Activated CD8-positive, alpha-beta memory T cell treated with anti-CD3 and anti-CD28 coated beads, Interleukin-2, amount 50 U/mL, for 24 hours (primary cell): ENCODE measurements around the gene SCYL1.

ENCODE experiments used
- DNase-seq: peaks from one replicate; pipeline ENCODE4 v3.0.0-alpha.2; 2020; ENCODE audit errors: extremely low read depth

Gene SCYL1

DNA sequence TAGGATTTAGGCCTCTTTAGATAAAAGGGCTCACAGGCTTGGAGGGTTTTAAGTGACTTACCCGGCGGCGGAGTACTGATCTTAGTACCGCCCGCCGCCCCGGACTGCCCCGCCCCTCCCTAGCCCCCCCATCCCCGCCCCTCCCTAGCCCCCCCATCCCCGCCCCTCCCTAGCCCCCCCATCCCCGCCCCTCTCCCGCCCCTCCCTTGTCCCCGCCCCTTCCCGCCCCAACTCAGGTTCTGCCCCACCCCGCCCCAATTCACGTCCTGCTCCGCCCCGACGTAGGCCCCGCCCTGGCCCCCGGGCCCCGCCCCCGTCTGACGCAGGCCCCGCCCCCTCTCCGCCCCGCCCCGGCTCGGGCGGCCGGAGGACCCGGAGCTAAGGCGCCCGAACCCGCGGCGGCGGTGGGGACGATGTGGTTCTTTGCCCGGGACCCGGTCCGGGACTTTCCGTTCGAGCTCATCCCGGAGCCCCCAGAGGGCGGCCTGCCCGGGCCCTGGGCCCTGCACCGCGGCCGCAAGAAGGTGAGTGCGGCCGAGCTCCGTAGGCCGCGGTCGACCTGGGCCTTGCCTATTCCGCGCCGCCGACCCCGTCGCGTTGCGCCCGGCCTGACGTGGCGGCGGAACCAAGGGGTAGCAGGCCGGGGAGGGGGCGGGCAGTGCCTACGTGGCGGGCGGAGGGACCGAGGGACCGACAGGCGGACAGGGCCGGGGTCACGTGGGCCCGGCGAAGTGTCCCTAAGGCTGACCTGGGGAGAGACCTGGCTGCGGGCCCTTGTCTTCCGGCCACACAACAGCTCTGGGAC, at the start of gene SCYL1:
Gene SCYL1 (plus strand): TSS at position 343 of the 805 bp plus-strand sequence. CDS start 71 bp downstream, at position 414.
- DNase-seq = no peak

GRCh38 chr11:65476632-65477148, 48.2 kb upstream of the SCYL1 start:
- no peak for DNase-seq

- peak; percentile 79 for DNase-seq
Measured at GRCh38 chr11:65477149-65477965, 47.5 kb upstream of the SCYL1 start.

DNA sequence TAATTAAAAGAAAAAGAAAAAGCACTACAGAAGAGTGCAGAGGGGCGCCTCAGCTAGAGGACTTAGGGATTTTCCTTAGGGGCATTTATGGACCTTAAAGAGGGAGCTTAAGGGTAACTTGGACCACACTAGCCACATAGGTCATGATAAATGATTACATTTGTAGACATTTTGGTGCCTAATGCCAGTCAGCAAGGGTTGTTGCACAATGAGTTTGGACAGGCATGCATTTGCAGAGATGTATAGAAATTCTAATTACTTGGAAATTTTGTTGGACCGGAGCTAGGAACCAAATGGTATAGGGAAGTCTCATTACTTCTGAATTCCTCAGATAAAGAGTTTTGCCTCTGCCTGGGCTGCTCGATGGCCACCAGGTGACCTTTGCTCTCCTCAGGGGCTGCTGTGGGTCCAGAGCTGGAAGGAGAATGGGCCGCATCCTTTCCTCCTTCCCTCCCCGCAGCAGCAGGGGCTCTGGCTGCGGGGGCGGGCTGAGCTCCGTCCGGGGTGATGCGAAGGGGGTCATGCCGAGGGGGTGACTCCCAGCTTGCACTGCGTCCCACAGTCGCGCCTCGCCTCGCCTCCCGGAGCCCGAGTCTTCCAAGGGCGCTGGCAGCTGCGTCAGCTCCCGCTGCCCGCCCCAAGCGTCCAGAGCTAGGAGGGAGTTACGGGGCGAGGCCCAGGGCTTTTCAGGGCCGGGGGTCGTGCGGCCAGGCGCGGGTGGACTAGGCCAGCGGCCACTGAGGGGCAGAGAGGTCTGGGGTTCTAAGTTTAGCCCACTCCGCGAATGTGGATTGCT, 46.3 kb upstream of the SCYL1 start:
- no peak for DNase-seq

GRCh38 chr11:65479184-65480145, 45.4 kb upstream of the SCYL1 start:
- no peak for DNase-seq

- no peak for DNase-seq
Measured at GRCh38 chr11:65482306-65482850, 42.5 kb upstream of the SCYL1 start.

GRCh38 chr11:65485920-65486219, 39.0 kb upstream of the SCYL1 start:
- DNase-seq = no peak

DNA sequence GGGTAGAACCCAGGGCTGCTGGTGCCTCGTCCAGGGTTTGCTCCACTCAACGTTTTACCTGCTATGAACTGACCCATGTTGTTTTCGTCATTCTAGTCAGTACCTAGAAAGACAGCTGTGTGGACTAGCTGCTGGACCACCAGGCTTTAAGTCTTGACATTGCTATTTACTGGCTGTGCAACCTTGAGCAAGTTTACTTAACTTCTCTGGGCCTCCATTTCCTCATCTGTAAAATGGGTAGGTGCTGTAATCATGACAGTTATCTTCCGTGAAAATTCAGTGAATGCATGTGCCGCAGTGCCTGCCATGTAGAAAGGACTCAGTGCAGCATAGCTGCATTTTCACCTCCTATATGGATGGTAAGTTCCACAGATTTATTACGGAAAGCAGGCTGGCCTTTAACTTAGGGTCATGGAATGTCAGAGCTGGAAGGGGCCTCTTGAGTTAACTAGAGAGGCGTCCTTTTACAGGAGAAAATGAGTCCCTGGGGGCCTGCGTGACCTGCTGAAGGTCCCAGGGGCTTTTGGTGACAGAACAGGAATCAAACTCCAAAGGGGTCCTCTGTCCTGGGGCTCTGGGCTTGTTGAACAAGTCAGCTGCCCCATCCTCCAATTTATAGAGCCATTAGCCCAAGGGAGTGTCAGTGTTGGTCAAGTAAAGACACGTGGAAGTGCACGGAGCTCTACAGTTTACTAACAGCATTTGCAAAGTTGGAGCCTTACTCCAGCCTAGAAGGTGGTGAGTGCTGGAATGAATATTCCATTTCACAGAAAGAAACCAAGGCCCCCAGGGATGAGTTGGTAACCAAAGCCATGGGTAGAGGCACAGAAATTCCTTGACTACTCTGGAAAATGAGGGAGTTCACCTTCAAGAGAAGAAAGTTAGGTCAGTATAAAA, 38.1 kb upstream of the SCYL1 start:
- DNase-seq = no peak

DNA sequence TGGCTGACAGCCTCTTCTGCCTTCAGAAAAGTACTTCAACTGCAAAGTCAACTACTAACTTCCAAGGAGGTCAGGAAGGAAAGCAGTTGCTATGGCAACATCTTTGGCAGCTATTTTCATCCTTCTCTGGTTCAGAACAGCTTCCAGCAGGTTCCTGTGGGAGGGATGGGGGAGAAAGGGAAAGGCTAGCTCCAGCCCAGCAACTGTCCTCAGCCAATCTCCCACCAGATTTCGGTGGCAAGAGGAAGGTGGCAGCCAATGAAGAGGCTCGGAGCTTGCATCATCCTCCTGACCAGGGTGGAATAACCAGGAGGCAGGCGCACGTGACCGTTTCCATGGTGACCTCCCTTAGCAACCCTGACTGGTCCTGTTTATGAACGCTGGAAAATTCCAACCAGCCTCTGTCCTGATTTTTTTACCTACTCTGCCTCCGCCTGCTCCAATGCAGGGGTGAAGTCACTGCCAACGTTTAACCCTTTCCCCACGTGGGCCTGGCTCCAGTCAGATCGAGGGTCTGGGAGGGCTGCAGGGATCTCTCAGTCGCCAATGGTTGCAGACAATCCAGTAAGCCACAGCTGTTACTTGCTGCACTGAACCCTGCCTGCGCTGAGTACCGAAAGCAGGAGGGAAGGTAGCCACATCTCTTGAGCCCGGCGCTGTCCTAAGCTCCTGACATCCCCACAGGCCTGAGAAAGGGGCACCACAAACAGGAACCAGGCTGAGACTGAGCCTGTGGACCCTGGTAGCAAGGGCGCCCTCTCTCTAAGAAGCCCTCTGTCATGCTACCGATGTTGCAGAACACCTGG, 37.2 kb upstream of the SCYL1 start:
- DNase-seq = no peak

DNA sequence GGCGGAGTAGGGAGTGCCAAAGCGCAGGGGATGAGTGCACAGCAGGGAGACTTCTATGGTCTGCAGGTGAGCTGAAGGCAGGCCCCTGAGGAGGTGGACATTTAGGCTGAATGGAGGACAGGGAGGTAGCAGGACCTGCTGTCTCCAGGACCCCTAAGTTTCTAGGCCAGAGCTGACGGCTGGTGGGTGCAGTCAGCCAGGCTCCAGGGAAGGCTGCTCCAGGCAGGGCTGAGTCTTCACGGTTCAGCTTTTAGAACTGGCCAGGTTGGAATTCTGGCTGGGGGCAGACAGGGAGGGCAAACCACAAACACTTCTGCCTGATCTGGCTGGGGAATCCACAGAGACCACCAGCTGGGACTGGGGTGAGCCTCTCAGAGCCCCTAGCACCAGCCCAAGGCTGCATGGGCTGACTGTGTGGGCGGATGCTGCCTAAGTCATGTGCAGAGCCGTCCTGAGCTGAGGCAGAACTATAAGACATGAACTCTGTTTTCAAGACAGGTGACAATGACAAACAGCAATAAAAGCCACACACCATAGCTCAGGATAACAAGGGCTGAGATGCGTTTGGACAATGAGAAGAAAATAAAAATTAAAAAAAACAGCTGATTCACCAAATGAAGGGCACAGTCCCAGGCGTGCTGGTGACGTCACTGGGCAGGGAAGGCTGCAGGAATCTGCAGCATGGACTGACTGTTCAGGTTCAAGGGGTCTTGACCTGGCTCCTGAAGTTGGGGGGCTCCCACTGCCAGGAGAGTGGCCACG, 36.4 kb upstream of the SCYL1 start:
- DNase-seq = no peak

DNA sequence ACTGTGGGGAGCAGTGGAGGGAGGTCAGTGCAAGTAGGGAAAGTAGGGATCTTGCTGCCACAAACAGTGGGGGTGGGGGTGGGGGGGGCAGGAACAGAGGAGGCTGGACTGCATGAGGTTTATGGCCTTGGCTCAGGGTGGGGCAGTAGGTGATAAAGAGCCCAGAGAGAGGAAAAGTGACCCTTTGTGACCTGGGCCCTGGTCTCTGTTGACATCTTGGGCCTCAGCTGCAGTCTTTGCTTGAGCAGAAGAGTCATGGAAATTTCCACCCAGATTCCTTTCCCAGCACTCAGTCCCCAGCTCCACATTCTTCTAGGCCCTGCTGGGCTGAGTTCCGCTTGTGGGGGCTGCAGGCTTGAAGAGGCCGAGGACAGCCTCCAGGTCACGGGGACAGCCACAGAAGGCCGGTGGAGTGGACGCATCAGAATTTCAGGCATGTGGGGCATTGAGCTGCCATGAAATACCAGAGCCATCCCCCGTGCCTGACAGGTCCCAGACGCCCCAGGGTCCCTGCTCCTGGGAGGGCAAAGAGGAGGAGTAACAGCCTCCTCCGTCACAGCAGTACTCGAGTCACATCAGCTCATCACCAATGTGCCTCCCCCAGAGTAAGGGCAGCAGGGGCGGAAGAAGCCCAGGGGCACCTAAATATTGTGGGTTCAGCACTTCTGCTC, 35.7 kb upstream of the SCYL1 start:
- no peak for DNase-seq

DNA sequence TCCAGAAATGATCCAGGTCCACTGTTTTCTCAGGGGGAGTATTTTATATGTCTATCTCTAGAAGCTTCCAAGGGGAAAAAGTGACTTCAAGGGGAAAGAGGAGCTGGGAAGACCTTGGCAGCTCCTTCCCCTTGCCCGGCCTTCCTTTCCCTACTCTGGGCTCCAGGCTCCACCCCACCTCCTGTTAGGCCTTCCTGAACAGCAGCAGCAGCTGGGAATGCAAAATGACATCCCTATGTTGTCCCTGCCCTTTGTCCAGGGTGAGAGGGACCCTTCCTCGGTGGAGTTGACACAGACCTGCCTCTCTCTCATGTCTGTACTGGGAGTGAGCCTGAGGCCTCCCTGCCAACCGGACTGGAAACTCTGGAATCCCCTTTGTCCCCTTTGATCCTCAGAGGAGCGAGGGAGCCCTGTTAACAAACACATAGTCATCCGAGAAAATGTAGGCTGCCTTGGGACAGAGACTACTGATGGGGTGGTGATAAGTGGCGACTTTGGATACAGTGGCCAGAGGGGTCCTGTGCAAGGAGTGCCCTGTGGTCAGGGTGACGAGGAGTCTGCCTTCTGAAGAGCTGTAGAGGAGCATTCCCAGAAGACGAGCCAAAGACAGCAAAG, 35.1 kb upstream of the SCYL1 start:
- DNase-seq = no peak

GRCh38 chr11:65491163-65491465, 33.8 kb upstream of the SCYL1 start:
- no peak for DNase-seq

- DNase-seq = no peak
Measured at GRCh38 chr11:65491614-65492386, 33.1 kb upstream of the SCYL1 start.

- DNase-seq = no peak
Measured at GRCh38 chr11:65492387-65492636, 32.6 kb upstream of the SCYL1 start.

GRCh38 chr11:65492637-65493366, 32.1 kb upstream of the SCYL1 start:
- no peak for DNase-seq
